ENCODE measurements around the gene ZBED4.
A peak's percentile ranks its signal among the peaks of the same experiment; 100 is the strongest.

Gene ZBED4

DNA sequence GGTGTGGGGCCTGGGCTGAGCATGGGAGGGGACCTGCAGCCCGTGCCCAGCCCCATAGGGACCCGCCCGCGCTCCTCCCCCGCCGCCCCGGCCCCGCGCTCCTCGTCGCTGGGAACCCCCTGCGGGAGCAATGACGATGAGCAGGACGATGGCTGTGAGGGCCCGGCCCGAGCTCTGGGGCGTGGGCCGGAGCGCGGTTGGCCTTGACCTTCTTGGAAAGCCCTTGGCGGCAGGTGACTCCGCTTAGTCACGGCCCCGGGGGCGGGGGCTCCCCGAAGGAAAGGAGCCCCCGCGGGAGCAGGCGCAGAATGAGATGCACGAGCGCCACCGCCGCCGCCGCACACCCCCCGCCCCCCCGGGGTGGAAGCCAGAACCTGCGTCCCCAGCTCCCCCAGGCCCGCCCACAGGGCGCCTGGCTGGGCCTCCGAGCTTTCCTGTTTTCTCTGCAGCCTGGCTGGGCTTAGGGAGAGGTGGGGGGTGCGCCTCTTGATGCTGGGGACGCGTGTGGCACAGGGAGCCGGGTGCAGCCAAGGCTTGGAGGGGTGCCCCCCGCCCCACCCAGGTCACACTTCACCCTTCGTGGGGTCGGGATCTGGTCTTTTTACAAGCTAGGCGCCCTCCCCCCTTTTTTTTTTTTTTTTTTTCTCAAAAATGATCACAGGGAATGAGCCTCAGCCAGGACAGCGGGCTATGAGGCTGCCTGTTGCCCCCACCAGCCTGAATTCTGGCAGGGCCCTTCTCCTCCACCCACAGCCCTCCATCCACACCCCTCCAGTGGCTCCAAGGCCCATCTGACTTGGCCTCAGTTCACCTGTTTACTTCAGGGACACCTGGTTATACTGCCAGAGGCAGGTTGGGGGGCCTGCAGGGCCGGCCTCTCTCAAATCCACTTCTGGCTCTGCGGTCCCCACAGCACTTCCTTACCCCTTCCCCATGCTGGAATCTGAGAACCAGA lies 82.7 kb downstream of the ZBED4 start:
- peak; percentile 44 for DNase-seq (ENCODE audit: low read depth)

DNA sequence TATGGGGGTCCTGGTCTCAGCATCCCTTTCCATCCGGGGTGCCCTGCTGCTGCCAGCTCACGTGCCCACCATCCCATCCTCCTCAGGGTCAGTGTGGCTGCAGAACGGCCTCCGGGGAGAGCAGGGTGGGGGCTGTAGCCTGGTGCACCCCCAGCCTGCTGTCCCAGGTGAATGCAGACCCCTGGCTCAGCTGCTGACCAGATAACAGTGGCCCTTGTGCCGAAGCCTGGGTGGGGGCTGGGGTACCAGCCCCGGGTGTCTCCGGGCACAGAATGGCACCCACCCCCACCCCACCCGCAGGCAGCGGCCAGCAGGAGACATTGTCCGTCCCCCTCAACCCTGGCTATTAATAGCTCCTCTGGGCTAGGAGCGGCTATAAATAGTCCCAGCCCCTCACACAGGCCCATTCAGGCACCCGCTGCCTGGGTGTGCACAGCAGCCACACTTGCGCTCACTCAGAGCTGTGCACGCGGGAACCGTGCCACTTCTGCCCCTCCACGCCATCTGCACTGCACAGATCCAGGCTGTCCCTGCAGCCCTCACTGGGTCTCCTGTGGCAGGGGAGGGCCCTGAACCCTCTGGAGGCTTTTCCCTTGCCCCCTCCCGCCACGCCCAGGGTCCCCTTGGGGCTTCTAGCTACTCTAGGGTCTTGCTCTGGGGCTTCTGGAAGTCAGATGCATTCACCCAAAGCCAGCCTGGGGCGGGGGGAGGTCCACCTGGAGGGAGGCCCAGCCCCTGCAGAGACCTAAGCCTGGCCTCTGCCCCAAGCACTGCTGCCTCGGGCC lies 83.5 kb downstream of the ZBED4 start:
- DNase-seq (ENCODE audit: low read depth), result no peak

DNA sequence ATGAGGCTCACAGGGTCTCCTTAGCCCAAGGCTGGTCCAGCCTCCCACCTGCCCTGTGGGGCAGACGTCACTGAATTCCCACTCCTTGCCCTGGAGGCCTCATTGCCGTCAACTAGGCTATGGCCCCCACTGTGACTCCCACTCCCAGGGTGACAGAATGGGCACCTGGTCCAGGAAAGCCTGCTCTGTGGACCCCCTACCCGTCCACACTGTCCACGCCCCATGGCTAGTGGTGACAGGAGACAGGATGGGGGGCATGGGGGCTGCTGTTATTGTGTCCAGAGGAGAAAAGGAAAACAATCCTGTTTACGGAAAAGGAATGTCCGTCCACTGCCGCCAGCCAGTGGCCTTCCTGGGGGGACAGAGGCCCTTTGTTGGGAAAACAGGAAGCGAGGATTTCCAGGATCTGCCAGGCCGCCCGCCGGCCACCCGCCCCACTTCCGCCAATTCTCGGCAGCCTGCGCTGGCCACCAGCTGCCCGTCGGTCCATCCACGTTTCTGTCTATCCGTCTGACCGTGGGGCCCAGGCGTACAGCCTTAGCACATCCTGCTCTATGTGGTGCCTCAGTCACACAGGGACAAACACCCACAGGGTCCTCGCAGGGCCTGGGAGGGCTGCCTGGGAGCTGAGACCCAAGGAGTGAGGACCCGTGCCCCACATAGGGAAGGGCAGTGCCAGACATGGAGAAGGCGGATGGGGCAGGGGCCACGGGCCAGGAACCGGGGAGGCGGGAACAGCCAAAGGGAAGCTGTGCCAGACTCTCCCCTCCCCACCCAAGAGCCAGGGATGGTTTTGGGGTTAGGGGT lies 84.3 kb downstream of the ZBED4 start:
- DNase-seq (ENCODE audit: low read depth), result no peak

DNA sequence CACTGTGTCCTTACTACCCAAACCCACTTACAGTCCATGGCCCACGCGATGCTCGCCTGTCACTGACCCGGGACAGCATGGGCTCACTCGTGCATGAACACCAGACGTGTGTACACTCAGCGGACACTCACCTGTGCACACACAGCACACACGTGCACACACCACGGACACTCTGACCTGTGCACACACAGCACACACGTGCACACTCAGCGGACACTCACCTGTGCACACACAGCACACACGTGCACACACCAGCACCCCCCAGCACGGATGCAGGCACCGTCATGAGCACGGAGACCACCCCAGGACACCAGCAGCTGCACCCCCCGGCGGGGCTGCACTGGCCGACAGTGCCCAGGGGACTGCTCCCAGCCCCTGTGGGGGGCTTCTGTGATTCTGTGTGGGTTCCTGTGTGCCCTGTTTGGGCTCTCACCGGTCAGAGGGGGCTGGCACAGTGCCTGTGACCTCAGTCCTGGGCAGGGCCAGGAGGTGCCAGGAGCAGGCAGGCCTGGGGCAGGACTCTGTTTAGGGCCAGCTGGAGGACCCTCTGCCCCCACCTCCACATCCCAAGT lies 85.0 kb downstream of the ZBED4 start:
- DNase-seq (ENCODE audit: low read depth), result no peak
